OCI-LY3 (cell line): ENCODE measurements around the gene WDR13.

Experiments used
- CTCF ChIP-seq: fragments of 200-600, 300-600 bp; sonication (generic); IDR thresholded peaks from 2 replicates; pipeline ENCODE4 v1.5.1; 2014; ENCODE audit warnings: antibody characterized with exemption, low read length, low read depth
- EZH2phosphoT487 ChIP-seq: fragments of 200-600 bp; shearing (Covaris generic); IDR thresholded peaks from 2 replicates; pipeline ENCODE4 v1.6.1; 2018; ENCODE audit warnings: antibody characterized with exemption, mixed run types, low read depth

- TF ChIP-seq CTCF (no peak), EZH2phosphoT487 (no peak)
Observed at GRCh38 chrX:48645669-48646068, 48.4 kb downstream of the WDR13 start.
